Duodenal mucosa (tissue), 2 donors: ENCODE data around the gene EML1.
A peak's percentile ranks its signal among the peaks of the same experiment; 100 is the strongest.
"Not testable (repeated sequence)": the region's sequence is repeated elsewhere in the genome, so short reads cannot be mapped to it uniquely, and the experiment has no call there.

ENCODE experiments used
- H3K27ac ChIP-seq: one replicate; pipeline ENCODE4 v1.7.0; 2013; ENCODE audit warnings: low read depth, low read length
- H3K27me3 ChIP-seq, 2 donors: one replicate each; pipeline ENCODE4 v1.7.0; 2013; ENCODE audit warnings: low read length in 2 of 2, control low read depth in 1 of 2; ENCODE audit not compliant: insufficient read depth in 2 of 2, control insufficient read depth in 1 of 2
- H3K36me3 ChIP-seq, 2 donors: one replicate each; pipeline ENCODE4 v1.7.0; 2013; ENCODE audit warnings: low read length in 2 of 2, control low read depth in 1 of 2; ENCODE audit not compliant: insufficient read depth in 2 of 2, control insufficient read depth in 1 of 2
- H3K4me1 ChIP-seq, 2 donors: one replicate each; pipeline ENCODE4 v1.7.0; 2013; ENCODE audit warnings: low read length in 2 of 2, control low read depth in 1 of 2; ENCODE audit not compliant: insufficient read depth in 2 of 2, control insufficient read depth in 1 of 2
- H3K4me3 ChIP-seq, 2 donors: one replicate each; pipeline ENCODE4 v1.7.0; 2013; ENCODE audit warnings: low read length in 2 of 2, low read depth in 1 of 2
- H3K9ac ChIP-seq, 2 donors: one replicate each; pipeline ENCODE4 v1.7.0; 2013; ENCODE audit warnings: low read length in 2 of 2, low read depth in 1 of 2
- H3K9me3 ChIP-seq, 2 donors: one replicate each; pipeline ENCODE4 v1.7.0; 2013; ENCODE audit warnings: low read length in 2 of 2, control low read depth in 1 of 2; ENCODE audit not compliant: control insufficient read depth in 1 of 2

Gene EML1

GRCh38 chr14:99755629-99756603 lies 37.3 kb upstream of the EML1 start:
- Histone ChIP-seq H3K27ac (peak overlapping the region; percentile 36), H3K9me3 (no peaks in the 10 kb centered on the region), H3K36me3 (no peaks in the 10 kb centered on the region), H3K27me3 (peaks cover 13 to 32% of the 10 kb centered on the region in 2 donors), H3K4me3 (no peak overlapping the region), H3K4me1 (peaks cover 6 to 29% of the 10 kb centered on the region in 2 donors), H3K9ac (no peak overlapping the region)

DNA sequence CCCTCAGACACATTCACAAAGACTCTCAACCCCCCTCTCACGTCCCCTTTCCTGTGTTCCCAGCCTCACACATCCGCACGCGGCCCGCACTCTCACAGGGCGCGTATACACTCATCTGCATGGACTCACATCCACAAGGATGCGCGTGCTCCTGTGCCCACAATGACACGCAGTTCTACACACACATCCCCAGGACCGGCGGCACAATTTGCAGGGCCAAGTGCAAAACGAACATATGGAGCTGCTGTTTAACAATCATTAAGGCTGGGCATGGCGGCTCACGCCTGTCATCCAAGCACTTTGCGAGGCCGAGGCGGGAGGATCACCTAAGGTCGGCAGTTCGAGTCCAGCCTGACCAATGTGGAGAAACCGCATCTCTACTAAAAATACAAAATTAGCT lies 36.4 kb upstream of the EML1 start:
- Histone ChIP-seq H3K27me3 (peaks cover 5 to 26% of the 10 kb centered on the region in 2 donors), H3K9me3 (no peaks in the 10 kb centered on the region), H3K27ac (peak overlapping the region; percentile 36), H3K4me1 (peaks cover 6 to 29% of the 10 kb centered on the region in 2 donors), H3K9ac (no peak overlapping the region), H3K4me3 (no peak overlapping the region), H3K36me3 (no peaks in the 10 kb centered on the region)

DNA sequence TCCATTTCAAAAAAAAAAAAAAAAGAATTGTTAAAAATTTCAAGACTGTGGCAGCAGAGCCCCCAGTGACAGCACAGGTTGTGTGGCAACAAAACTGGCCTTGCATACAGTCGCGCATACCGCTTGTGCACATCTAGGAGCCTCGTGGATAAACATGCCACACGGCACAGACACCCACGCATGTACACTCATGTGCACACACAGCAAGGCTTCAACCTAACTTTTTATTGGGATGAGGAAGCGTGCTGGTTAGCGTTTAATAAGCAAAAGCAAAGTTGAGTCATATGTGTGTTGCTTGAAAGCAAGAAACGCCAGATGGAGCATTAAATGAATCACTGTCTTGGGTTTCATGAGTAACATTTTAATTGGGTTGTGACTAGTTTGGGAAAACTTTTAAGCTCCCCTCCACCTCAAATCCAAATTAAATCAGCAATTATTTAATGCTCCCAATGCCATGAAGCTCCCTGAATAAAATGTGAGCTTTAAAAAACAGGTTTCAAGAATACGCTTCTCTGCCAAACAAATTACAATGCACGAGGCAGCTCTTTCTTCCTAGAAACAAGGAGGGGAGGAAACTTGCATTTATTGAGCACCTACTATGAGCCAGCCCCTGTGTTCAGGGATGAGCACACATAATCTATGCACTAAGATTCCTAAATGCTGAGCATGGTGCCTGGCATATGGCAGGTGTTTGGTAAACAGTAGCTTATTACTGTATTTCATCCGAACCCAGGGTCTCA lies 35.7 kb upstream of the EML1 start:
- Histone ChIP-seq H3K36me3 (no peaks in the 10 kb centered on the region), H3K4me3 (no peak overlapping the region), H3K27ac (peak overlapping the region; percentile 11), H3K4me1 (peaks cover 4 to 24% of the 10 kb centered on the region in 2 donors), H3K9me3 (no peaks in the 10 kb centered on the region), H3K9ac (no peak overlapping the region), H3K27me3 (peaks cover 0 to 22% of the 10 kb centered on the region in 2 donors)

DNA sequence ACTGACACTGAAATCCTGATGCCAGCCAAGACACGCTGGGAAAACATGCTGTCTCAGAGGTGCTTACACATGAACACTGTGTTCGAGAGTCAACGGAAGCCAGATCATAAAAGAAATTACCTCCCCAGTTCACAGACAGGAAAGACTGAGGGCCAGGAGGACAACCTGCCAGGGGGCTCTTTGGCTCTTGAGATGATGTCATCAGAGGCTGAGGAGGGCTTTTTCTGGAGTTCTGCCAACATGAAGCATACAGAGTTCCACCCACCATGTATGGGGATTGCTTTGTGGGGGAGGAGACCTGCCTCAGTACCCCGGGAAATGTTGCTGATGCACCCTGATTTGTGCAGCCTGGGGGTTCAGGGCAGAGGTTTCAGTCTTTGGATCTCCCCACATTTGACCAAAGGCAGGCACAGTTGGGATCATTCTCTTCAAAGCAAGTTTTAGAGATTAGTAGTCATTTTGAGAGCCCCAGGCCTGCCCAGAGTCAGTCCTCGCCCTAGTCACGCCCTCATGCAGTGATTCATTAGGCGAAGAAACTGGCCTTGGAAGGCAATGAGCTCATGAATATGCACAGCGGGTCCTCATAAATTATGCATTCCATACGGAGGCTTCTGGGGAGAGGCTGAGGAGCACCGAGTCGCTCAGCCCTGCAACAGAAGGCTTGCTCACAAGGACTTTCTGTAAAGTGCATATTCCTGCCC lies 34.9 kb upstream of the EML1 start:
- Histone ChIP-seq H3K27me3 (peaks cover 0 to 17% of the 10 kb centered on the region in 2 donors), H3K9ac (no peak overlapping the region), H3K4me1 (peaks cover 3 to 19% of the 10 kb centered on the region in 2 donors), H3K4me3 (no peak overlapping the region), H3K9me3 (no peaks in the 10 kb centered on the region), H3K36me3 (no peaks in the 10 kb centered on the region), H3K27ac (peak overlapping the region; percentile 11)

- no peak overlapping the region for H3K27ac ChIP-seq
- no peaks in the 10 kb centered on the region for H3K9me3 ChIP-seq
- H3K4me1 ChIP-seq = peaks cover 3 to 16% of the 10 kb centered on the region in 2 donors
- H3K36me3 ChIP-seq = no peaks in the 10 kb centered on the region
- peaks cover 0 to 13% of the 10 kb centered on the region in 2 donors for H3K27me3 ChIP-seq
- H3K4me3 ChIP-seq = no peak overlapping the region
- no peak overlapping the region for H3K9ac ChIP-seq
Measured at GRCh38 chr14:99758872-99759545, 34.2 kb upstream of the EML1 start.

DNA sequence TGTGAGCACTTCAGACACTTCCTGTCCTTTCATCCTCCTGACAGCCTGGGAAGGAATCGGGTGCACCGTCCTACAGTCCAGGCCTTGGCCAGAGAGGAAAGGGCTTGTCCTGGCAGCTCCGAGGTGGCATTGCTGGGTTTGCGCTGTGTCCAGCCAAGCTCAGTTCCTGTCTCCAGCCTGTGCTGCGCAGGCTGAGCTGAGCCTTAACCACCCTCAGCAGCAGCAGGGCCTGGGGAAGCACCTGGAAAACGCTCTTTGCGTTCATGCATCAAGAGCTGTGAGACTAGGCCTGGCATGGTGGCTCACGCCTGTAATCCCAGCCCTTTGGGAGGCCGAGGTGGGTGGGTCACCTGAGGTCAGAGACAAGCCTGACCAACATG lies 33.7 kb upstream of the EML1 start:
- no peak overlapping the region for H3K27ac ChIP-seq
- H3K27me3 ChIP-seq = peaks cover 0 to 10% of the 10 kb centered on the region in 2 donors
- H3K9me3 ChIP-seq = no peaks in the 10 kb centered on the region
- no peak overlapping the region for H3K4me3 ChIP-seq
- H3K4me1 ChIP-seq = peaks cover 3 to 15% of the 10 kb centered on the region in 2 donors
- no peaks in the 10 kb centered on the region for H3K36me3 ChIP-seq
- no peak overlapping the region for H3K9ac ChIP-seq

DNA sequence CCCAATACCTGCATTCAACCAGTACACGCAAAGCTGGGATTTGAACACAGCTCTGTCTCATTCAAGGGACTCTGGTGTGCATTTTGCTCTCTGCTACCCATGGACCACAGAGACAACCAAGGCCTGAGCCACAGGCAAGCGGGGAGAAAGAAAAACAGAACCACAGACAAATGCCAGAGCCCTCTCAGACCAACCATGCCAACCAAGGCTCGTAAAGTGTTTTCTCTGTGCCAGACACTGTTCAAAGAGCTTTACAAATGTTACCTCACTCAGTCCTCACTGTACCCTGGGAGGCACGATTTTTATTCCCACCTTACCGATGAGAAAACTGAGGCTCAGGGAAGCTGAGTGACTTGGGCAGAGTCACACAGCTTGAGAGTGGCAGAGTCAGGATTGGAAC lies 32.4 kb upstream of the EML1 start:
- no peak overlapping the region for H3K27ac ChIP-seq
- H3K9me3 ChIP-seq = no peaks in the 10 kb centered on the region
- no peak overlapping the region for H3K9ac ChIP-seq
- no peaks in the 10 kb centered on the region for H3K36me3 ChIP-seq
- peaks cover 0 to 5% of the 10 kb centered on the region in 2 donors for H3K27me3 ChIP-seq
- no peak overlapping the region for H3K4me3 ChIP-seq
- peaks cover 3 to 8% of the 10 kb centered on the region in 2 donors for H3K4me1 ChIP-seq

DNA sequence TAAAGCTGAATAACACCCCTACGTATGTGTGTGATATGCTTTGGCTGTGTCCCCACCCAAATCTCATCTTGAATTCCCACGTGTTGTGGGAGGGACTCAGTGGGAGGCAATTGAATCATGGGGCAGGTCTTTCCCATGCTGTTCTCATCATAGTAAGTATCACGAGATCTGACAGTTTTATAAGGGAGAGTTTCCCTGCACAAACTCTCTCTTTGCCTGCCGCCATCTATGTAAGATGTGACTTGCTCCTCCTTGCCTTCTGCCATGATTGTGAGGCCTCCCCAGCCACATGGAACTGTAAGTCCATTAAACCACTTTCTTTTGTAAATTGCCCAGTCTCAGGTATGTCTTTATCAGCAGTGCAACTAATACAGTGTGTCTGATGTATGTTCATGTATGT lies 30.3 kb upstream of the EML1 start:
- H3K36me3 ChIP-seq, H3K4me3 ChIP-seq, H3K9me3 ChIP-seq, H3K27ac ChIP-seq, H3K4me1 ChIP-seq, H3K9ac ChIP-seq, H3K27me3 ChIP-seq: not testable (repeated sequence)

- no peak overlapping the region for H3K9ac ChIP-seq
- no peak overlapping the region for H3K4me3 ChIP-seq
- no peaks in the 10 kb centered on the region for H3K4me1 ChIP-seq
- H3K27ac ChIP-seq = no peak overlapping the region
- no peaks in the 10 kb centered on the region for H3K36me3 ChIP-seq
- no peaks in the 10 kb centered on the region for H3K9me3 ChIP-seq
- no peaks in the 10 kb centered on the region for H3K27me3 ChIP-seq
Measured at GRCh38 chr14:99763527-99764221, 29.5 kb upstream of the EML1 start.
